ENCODE data around the gene DRD3. TPM values are rescaled to one million over a fixed set of nuclear protein-coding genes. Genes with fewer than 3 reads are reported as not detected.

Gene DRD3
- total and polyA plus RNA-seq, 2 of the 8 experiments (the other 6 are each of a cell fraction or from before 2014, with no cell fraction given): 0.32 to 1.3 TPM

DNA sequence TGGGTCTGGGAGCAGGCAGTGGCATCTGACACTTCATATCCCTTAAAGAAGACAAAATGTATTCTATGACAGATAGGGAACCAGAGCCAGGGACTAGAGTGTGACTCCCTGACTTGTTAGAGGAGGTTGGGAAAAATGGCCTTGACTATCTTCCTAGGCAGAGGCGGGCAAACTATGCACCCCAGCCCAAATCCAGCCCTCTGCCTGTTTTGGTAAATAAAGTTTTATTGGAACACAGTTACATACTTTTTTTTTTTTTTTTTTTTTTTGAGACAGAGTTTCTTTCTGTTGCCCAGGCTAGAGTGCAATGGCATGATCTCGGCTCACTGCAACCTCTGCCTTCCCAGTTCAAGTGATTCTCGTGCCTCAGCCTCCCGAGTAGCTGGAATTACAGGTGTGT is 75.0 kb downstream of the DRD3 start:
- Histone ChIP-seq H4K91ac (replicated peaks; ENCODE audit: insufficient read length, low read length) (no peak overlapping the region), H4K5ac (ENCODE audit: insufficient read length, low read depth, low read length) (no peak overlapping the region), H3K27ac (ENCODE audit: low read depth, low read length) (no peak overlapping the region), H2BK5ac (ENCODE audit: low read depth, low read length) (no peak overlapping the region), H2BK120ac (replicated peaks; ENCODE audit: low read depth, low read length) (no peak overlapping the region), H3K79me2 (ENCODE audit: control insufficient read depth in 1 of 2, insufficient read depth in 2 of 2, low read length in 2 of 2) (no peaks in the 10 kb centered on the region), H3K56ac (replicated peaks; ENCODE audit: insufficient read length, low read depth, low read length) (no peak overlapping the region), H2BK20ac (ENCODE audit: low read length) (no peak overlapping the region), H2AK5ac (ENCODE audit: low read depth, low read length) (no peak overlapping the region), H2AFZ (ENCODE audit: low read length) (no peak overlapping the region), H3K9me3 (ENCODE audit: insufficient read depth in 2 of 2, low read depth in 1 of 2, low read length in 1 of 2) (no peaks in the 10 kb centered on the region), H3K4me1 (replicated peaks in 1 of 4; ENCODE audit: control insufficient read depth in 3 of 4, insufficient read depth in 4 of 4, low read length in 3 of 4) (peaks cover 0 to 9% (median 1%) of the 10 kb centered on the region in 4 experiments; a peak in 4 of 7 replicates), H2BK15ac (ENCODE audit: low read length) (no peak overlapping the region), H3K36me3 (ENCODE audit: control insufficient read depth in 2 of 4, insufficient read depth in 4 of 4, low read length in 3 of 4) (no peaks in the 10 kb centered on the region), H3K27me3 (replicated peaks in 1 of 4; ENCODE audit: control insufficient read depth in 3 of 4, extremely low read depth in 1 of 4, insufficient read depth in 3 of 4, low read length in 3 of 4) (no peaks in the 10 kb centered on the region), H3K9ac (replicated peaks in 1 of 4; ENCODE audit: extremely low read depth in 1 of 4, low read depth in 3 of 4, low read length in 3 of 4) (no peak overlapping the region), H3K4me2 (ENCODE audit: insufficient read depth in 1 of 2, low read depth in 2 of 2, low read length in 2 of 2) (no peak overlapping the region), H3K4ac (replicated peaks; ENCODE audit: insufficient read length, low read depth, low read length) (no peak overlapping the region), H3K4me3 (ENCODE audit: extremely low read depth in 1 of 4, insufficient read depth in 2 of 4, low read depth in 3 of 4, low read length in 4 of 4) (no peak overlapping the region), H3K23ac (ENCODE audit: insufficient read length) (no peak overlapping the region), H4K20me1 (replicated peaks in 1 of 2; ENCODE audit: control insufficient read depth in 1 of 2, insufficient read depth in 2 of 2, low read length in 2 of 2) (no peaks in the 10 kb centered on the region), H3K18ac (ENCODE audit: extremely low read depth, low read length) (no peak overlapping the region), H4K8ac (ENCODE audit: extremely low read depth, insufficient read depth, low read length) (no peak overlapping the region), H3K79me1 (ENCODE audit: low read depth, low read length) (no peaks in the 10 kb centered on the region), H3K23me2 (ENCODE audit: low read depth, low read length) (no peaks in the 10 kb centered on the region), H2BK12ac (ENCODE audit: low read depth, low read length) (no peak overlapping the region), H3K14ac (ENCODE audit: insufficient read length) (no peak overlapping the region)
- ChIA-PET POLR2A (ENCODE audit: partially characterized antibody) (no interaction called here), CTCF (ENCODE audit: partially characterized antibody) (interaction anchor here (0.6 to 1.9 kb wide), 2 partner anchors 50 to 269 kb away, joined by 5 read pairs; no protein-coding TSS in a partner anchor)
- no peak for FAIRE-seq
- WGBS, 2 experiments (ENCODE audit: extremely low coverage in 1 of 2, insufficient coverage in 1 of 2, insufficient read length in 1 of 2, insufficient replicate concordance in 2 of 2, low coverage in 1 of 2, low lambda C conversion rate in 2 of 2, missing lambda C conversion rate in 1 of 2): 88% methylated on average over 4 of the region's 4 CpGs; no CpG with 5 or more reads in 1 of the 2 experiments
- DNase-seq (ENCODE audit: low read depth in 1 of 2, low spot score in 2 of 2): no peak
- TF ChIP-seq PHF8 (conservative IDR thresholded peaks at IDR 0.05; ENCODE audit: low read depth, low read length) (no peak), SIX5 (IDR thresholded peaks at IDR 0.05; ENCODE audit: low read depth, low read length) (no peak), SP4 (IDR thresholded peaks at IDR 0.05; ENCODE audit: low read length) (no peak), GABPA (IDR thresholded peaks at IDR 0.05; ENCODE audit: borderline replicate concordance, insufficient read depth, low read length) (no peak), POLR2A (IDR thresholded peaks at IDR 0.05; ENCODE audit: control extremely low read depth in 1 of 2, low read depth in 2 of 2, low read length in 2 of 2) (no peak), SIRT6 (IDR thresholded peaks at IDR 0.05; ENCODE audit: low read length) (no peak), CBX5 (IDR thresholded peaks at IDR 0.05; ENCODE audit: low read depth, low read length) (no peak), SP1 (IDR thresholded peaks at IDR 0.05; ENCODE audit: low read depth, low read length) (no peak)
